Trophoblast cell (in vitro differentiated cells and primary cell): Measurements from ENCODE around the gene CHD6.

ENCODE experiments used
- DNase-seq, 2 donors: peaks; one replicate each; pipeline ENCODE4 v3.0.0-alpha.2; 2016
- H2AFZ ChIP-seq: 2 replicates; pipeline ENCODE4 v1.6.1; 2013; ENCODE audit warnings: low read length, moderate library complexity, mild to moderate bottlenecking; ENCODE audit not compliant: insufficient read depth, poor library complexity
- H2AK5ac ChIP-seq: 2 replicates; pipeline ENCODE4 v1.6.1; 2013; ENCODE audit warnings: mild to moderate bottlenecking, low read length
- H2BK120ac ChIP-seq: 2 replicates; pipeline ENCODE4 v1.6.1; 2013; ENCODE audit warnings: low read length, mild to moderate bottlenecking, moderate library complexity; ENCODE audit not compliant: insufficient read depth, poor library complexity
- H2BK12ac ChIP-seq: 2 replicates; pipeline ENCODE4 v1.6.1; 2013; ENCODE audit warnings: mild to moderate bottlenecking, low read length, moderate library complexity
- H2BK5ac ChIP-seq: 2 replicates; pipeline ENCODE4 v1.6.1; 2013; ENCODE audit warnings: low read length, low read depth, moderate library complexity, mild to moderate bottlenecking; ENCODE audit not compliant: poor library complexity
- H3K14ac ChIP-seq: 2 replicates; pipeline ENCODE4 v1.6.1; 2013; ENCODE audit warnings: mild to moderate bottlenecking, low read length
- H3K18ac ChIP-seq: 2 replicates; pipeline ENCODE4 v1.6.1; 2013; ENCODE audit warnings: mild to moderate bottlenecking, low read length
- H3K23ac ChIP-seq: 2 replicates; pipeline ENCODE4 v1.6.1; 2013; ENCODE audit warnings: low read length
- H3K27ac ChIP-seq: 2 replicates; pipeline ENCODE4 v1.5.1; 2013; ENCODE audit warnings: low read depth, mild to moderate bottlenecking, inconsistent platforms, low read length, moderate library complexity
- H3K27me3 ChIP-seq: 2 replicates; pipeline ENCODE4 v1.6.1; 2013; ENCODE audit warnings: inconsistent platforms, mild to moderate bottlenecking, low read length, moderate library complexity; ENCODE audit not compliant: insufficient read depth
- H3K36me3 ChIP-seq, 2 experiments: 1 replicate in 1 of 2; 2 replicates in 1 of 2; pipeline ENCODE4 v1.6.1; 2013; ENCODE audit warnings: low read length in 2 of 2, mild to moderate bottlenecking in 2 of 2, moderate library complexity in 1 of 2; ENCODE audit not compliant: insufficient read depth in 2 of 2, control insufficient read depth in 1 of 2
- H3K4ac ChIP-seq: 2 replicates; pipeline ENCODE4 v1.6.1; 2013; ENCODE audit warnings: low read depth, mild to moderate bottlenecking, low read length, moderate library complexity
- H3K4me1 ChIP-seq, 2 experiments: 1 replicate in 1 of 2; 2 replicates in 1 of 2; pipeline ENCODE4 v1.6.1; 2013; ENCODE audit warnings: low read length in 2 of 2, mild to moderate bottlenecking in 2 of 2, moderate library complexity in 1 of 2; ENCODE audit not compliant: insufficient read depth in 2 of 2, control insufficient read depth in 1 of 2
- H3K4me2 ChIP-seq: 2 replicates; pipeline ENCODE4 v1.6.1; 2013; ENCODE audit warnings: inconsistent platforms, mild to moderate bottlenecking, low read length, moderate library complexity
- H3K4me3 ChIP-seq: 2 replicates; pipeline ENCODE4 v1.5.1; 2013; ENCODE audit warnings: mild to moderate bottlenecking, low read depth, low read length, inconsistent platforms
- H3K79me1 ChIP-seq: one replicate; pipeline ENCODE4 v1.6.1; 2013; ENCODE audit warnings: low read length
- H3K79me2 ChIP-seq: 2 replicates; pipeline ENCODE4 v1.6.1; 2013; ENCODE audit warnings: low read length, mild to moderate bottlenecking; ENCODE audit not compliant: control insufficient read depth, insufficient read depth, poor library complexity
- H3K9ac ChIP-seq: 2 replicates; pipeline ENCODE4 v1.6.1; 2013; ENCODE audit warnings: mild to moderate bottlenecking, low read length
- H3K9me3 ChIP-seq: 2 replicates; pipeline ENCODE4 v1.6.1; 2013; ENCODE audit warnings: low read depth, mild to moderate bottlenecking, control low read depth, inconsistent platforms, low read length; ENCODE audit not compliant: insufficient read depth
- H4K12ac ChIP-seq: 2 replicates; pipeline ENCODE4 v1.6.1; 2013; ENCODE audit warnings: low read depth, mild to moderate bottlenecking, low read length, moderate library complexity
- H4K8ac ChIP-seq: 2 replicates; pipeline ENCODE4 v1.6.1; 2013; ENCODE audit warnings: low read depth, mild to moderate bottlenecking, low read length, moderate library complexity
- H4K91ac ChIP-seq: one replicate; pipeline ENCODE4 v1.6.1; 2013; ENCODE audit warnings: low read depth, mild to moderate bottlenecking, low read length, moderate library complexity
- WGBS: extraction: QIAGEN DNeasy Blood & Tissue Kit; methylation state at CpG from one replicate; pipeline ENCODE4 v1.1.7; 2013; ENCODE audit warnings: missing lambda C conversion rate; ENCODE audit not compliant: insufficient read length, insufficient coverage; ENCODE audit errors: extremely low coverage; 5-methylcytosine and 5-hydroxymethylcytosine counted together

Gene CHD6

GRCh38 chr20:41482647-41483552 lies 135.3 kb downstream of the CHD6 start:
- H2AK5ac ChIP-seq, result no peak overlapping the region
- H3K9ac ChIP-seq, result no peak overlapping the region
- no peak overlapping the region for H3K23ac ChIP-seq
- no peak overlapping the region for H4K12ac ChIP-seq
- no peak overlapping the region for H2BK5ac ChIP-seq
- no peak overlapping the region for H3K4me3 ChIP-seq
- WGBS, result no CpG with 5 or more reads among the region's 6 CpGs
- H3K9me3 ChIP-seq, result no peaks in the 10 kb centered on the region
- no peak overlapping the region for H2BK12ac ChIP-seq
- no peaks in the 10 kb centered on the region for H3K79me1 ChIP-seq
- no peaks in the 10 kb centered on the region for H3K27me3 ChIP-seq
- no peak overlapping the region for H2AFZ ChIP-seq
- no peak overlapping the region for H4K91ac ChIP-seq
- H4K8ac ChIP-seq, result no peak overlapping the region
- no peak overlapping the region for H3K4ac ChIP-seq
- H3K18ac ChIP-seq, result no peak overlapping the region
- peaks cover 2 to 23% of the 10 kb centered on the region in 2 experiments for H3K36me3 ChIP-seq
- H3K27ac ChIP-seq, result no peak overlapping the region
- H3K4me1 ChIP-seq, result no peaks in the 10 kb centered on the region
- no peak overlapping the region for H2BK120ac ChIP-seq
- H3K4me2 ChIP-seq, result no peak overlapping the region
- no peaks in the 10 kb centered on the region for H3K79me2 ChIP-seq
- H3K14ac ChIP-seq, result no peak overlapping the region
- DNase-seq, result peak in 1 of 2 donors; percentile 34

- no peak overlapping the region for H2AK5ac ChIP-seq
- no peak overlapping the region for H3K4me2 ChIP-seq
- no peak overlapping the region for H3K23ac ChIP-seq
- no peak overlapping the region for H4K91ac ChIP-seq
- H3K36me3 ChIP-seq, result peaks cover 5 to 11% of the 10 kb centered on the region in 2 experiments
- H2BK120ac ChIP-seq, result no peak overlapping the region
- H2BK12ac ChIP-seq, result no peak overlapping the region
- H3K9me3 ChIP-seq, result no peaks in the 10 kb centered on the region
- H4K12ac ChIP-seq, result no peak overlapping the region
- no peak overlapping the region for H3K4me3 ChIP-seq
- no peaks in the 10 kb centered on the region for H3K79me1 ChIP-seq
- DNase-seq, result no peak
- H2BK5ac ChIP-seq, result no peak overlapping the region
- no peak overlapping the region for H3K14ac ChIP-seq
- H3K4me1 ChIP-seq, result no peaks in the 10 kb centered on the region
- WGBS, result no CpG with 5 or more reads among the region's 2 CpGs
- H3K4ac ChIP-seq, result no peak overlapping the region
- H2AFZ ChIP-seq, result no peak overlapping the region
- no peak overlapping the region for H3K27ac ChIP-seq
- H3K9ac ChIP-seq, result no peak overlapping the region
- H3K27me3 ChIP-seq, result no peaks in the 10 kb centered on the region
- H3K79me2 ChIP-seq, result no peaks in the 10 kb centered on the region
- H4K8ac ChIP-seq, result no peak overlapping the region
- no peak overlapping the region for H3K18ac ChIP-seq
These were observed 138.0 kb downstream of the CHD6 start for GRCh38 chr20:41480054-41480770.

- Histone ChIP-seq H3K4me2 (no peak overlapping the region), H3K4me1 (no peaks in the 10 kb centered on the region), H3K79me2 (no peaks in the 10 kb centered on the region), H3K14ac (no peak overlapping the region), H2BK12ac (no peak overlapping the region), H3K23ac (no peak overlapping the region), H3K4me3 (no peak overlapping the region), H3K9ac (no peak overlapping the region), H2AK5ac (no peak overlapping the region), H2BK120ac (no peak overlapping the region), H3K4ac (no peak overlapping the region), H3K9me3 (no peaks in the 10 kb centered on the region), H3K36me3 (peaks cover 5% of the 10 kb centered on the region in 2 experiments), H3K18ac (no peak overlapping the region), H3K79me1 (no peaks in the 10 kb centered on the region), H4K8ac (no peak overlapping the region), H4K12ac (no peak overlapping the region), H3K27me3 (no peaks in the 10 kb centered on the region), H3K27ac (no peak overlapping the region), H2AFZ (no peak overlapping the region), H2BK5ac (no peak overlapping the region), H4K91ac (no peak overlapping the region)
- WGBS, result no CpG with 5 or more reads among the region's 1 CpG
- DNase-seq, result no peak
These were observed 139.1 kb downstream of the CHD6 start for GRCh38 chr20:41479113-41479512.

GRCh38 chr20:41478026-41478425 lies 140.2 kb downstream of the CHD6 start:
- H4K12ac ChIP-seq, result no peak overlapping the region
- H3K27ac ChIP-seq, result no peak overlapping the region
- no peak overlapping the region for H2BK120ac ChIP-seq
- no peak for DNase-seq
- no peak overlapping the region for H2AFZ ChIP-seq
- no peak overlapping the region for H2BK5ac ChIP-seq
- H3K36me3 ChIP-seq, result peaks cover 5 to 6% of the 10 kb centered on the region in 2 experiments
- no peak overlapping the region for H4K91ac ChIP-seq
- no peak overlapping the region for H3K4ac ChIP-seq
- no peaks in the 10 kb centered on the region for H3K9me3 ChIP-seq
- H3K4me2 ChIP-seq, result no peak overlapping the region
- H3K27me3 ChIP-seq, result no peaks in the 10 kb centered on the region
- no peak overlapping the region for H2BK12ac ChIP-seq
- WGBS, result no CpG with 5 or more reads among the region's 1 CpG
- H3K79me2 ChIP-seq, result no peaks in the 10 kb centered on the region
- no peak overlapping the region for H2AK5ac ChIP-seq
- no peak overlapping the region for H3K23ac ChIP-seq
- no peak overlapping the region for H3K14ac ChIP-seq
- no peak overlapping the region for H3K9ac ChIP-seq
- H3K4me1 ChIP-seq, result no peaks in the 10 kb centered on the region
- no peak overlapping the region for H3K18ac ChIP-seq
- H3K79me1 ChIP-seq, result no peaks in the 10 kb centered on the region
- H3K4me3 ChIP-seq, result no peak overlapping the region
- no peak overlapping the region for H4K8ac ChIP-seq
